Measurements from ENCODE around the gene CDCP2. TPM values are rescaled to one million over a fixed set of nuclear protein-coding genes. Genes with fewer than 3 reads are reported as not detected.

The CDCP2 gene
- total RNA-seq, 1 donor from 2014 or later: not detected

- intact Hi-C loops (cut with micrococcal nuclease): no loop called here
These were observed 58.6 kb downstream of the CDCP2 start for GRCh38 chr1:54094001-54094729.

GRCh38 chr1:54091666-54092065 is 61.1 kb downstream of the CDCP2 start:
- intact Hi-C loops (cut with micrococcal nuclease): no loop called here

DNA sequence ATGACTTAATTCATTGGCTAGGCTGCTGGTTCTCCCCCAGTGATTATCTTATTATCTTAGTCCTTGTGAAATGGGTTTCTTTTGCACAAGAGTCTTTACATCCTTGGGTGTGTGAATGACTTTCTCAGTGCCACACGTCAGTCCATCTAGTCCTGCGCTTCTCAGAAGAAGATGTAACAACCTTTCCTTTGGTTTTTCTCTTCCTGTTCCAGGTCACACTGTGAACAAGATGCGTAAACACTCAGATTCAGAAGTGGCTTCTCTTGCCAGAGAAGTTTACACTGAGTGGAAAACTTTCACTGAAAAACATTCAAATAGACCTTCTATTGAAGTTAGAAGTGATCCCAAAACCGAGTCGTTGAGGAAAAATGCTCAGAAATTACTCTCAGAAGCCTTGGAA is 64.4 kb downstream of the CDCP2 start:
- intact Hi-C loops (cut with micrococcal nuclease): no loop called here

DNA sequence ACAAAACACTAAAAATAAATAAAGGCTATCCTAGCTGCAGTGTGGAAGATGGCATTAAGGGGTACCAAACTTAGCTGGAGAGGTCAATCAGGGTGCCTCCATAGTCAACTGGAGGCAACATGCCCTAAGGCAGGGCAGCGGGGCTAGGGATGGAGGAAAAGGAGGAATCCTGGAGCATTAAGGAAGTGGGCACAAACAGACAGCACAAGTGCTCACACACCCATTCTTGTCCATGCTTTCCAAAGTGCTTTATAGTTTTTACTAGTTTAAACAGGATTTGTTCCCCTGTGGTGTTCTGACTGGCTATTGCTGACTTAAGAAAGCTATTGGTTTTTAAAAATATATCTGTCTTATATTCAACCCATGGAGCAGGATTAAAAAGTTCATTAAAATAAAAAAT is 66.0 kb downstream of the CDCP2 start:
- intact Hi-C loops (cut with micrococcal nuclease): no loop called here

DNA sequence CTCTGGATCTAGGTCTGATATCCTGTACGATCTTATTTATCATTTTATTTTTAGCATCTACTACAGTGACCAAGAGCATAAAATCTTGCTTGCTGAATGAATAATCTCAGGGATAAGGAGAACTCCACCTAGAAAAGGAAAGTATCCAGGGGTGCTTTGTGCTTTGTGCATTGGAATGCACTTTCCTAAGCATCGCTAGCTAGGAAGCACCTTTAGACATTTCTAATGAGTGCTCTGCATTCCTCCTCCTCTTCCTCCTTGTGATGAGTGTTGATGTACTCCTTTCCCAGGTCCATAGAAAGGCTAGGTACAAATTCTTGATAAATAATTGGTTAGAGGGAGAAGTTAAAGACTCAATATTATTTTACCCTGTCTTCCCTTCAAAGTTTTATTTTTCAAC is 68.0 kb downstream of the CDCP2 start:
- intact Hi-C loops (cut with micrococcal nuclease): loop anchor here (5.0 kb wide), 1 partner anchor 222 kb away; no protein-coding TSS in a partner anchor

Other genes starting within 250 kb of the CDCP2 start
- 61.6 and 66.9 TPM in 2 replicates for gene IFT25, start 207.3 kb downstream of the CDCP2 start, total RNA-seq
- gene LRRC42, start 206.7 kb downstream of the CDCP2 start, total RNA-seq: 19.2 and 23.4 TPM in 2 replicates
- gene LDLRAD1, start 134.8 kb downstream of the CDCP2 start, total RNA-seq: not detected in 2 replicates
- gene TMEM59, start 99.8 kb downstream of the CDCP2 start, total RNA-seq: 148 and 154 TPM in 2 replicates
- gene TCEANC2, start 99.4 kb downstream of the CDCP2 start, total RNA-seq: 10.2 and 10.7 TPM in 2 replicates
- 11.1 and 12.5 TPM in 2 replicates for gene CYB5RL, start 47.0 kb upstream of the CDCP2 start, total RNA-seq
- 105 and 109 TPM in 2 replicates for gene MRPL37, start 47.2 kb upstream of the CDCP2 start, total RNA-seq

Data from T-helper 2 cell treated with Interferon-gamma antibody and Interleukin-4, amounts not matched to agents 100 ng/mL and 5 ng/mL, for 36 hours (primary cell).